Parathyroid adenoma (tissue), 2 donors: ENCODE data around the gene LRRC37B.
"Not testable (repeated sequence)": the region's sequence is repeated elsewhere in the genome, so short reads cannot be mapped to it uniquely, and the experiment has no call there.

Experiments
- H2AFZ ChIP-seq: fragments of 300-600 bp; sonication (generic); one replicate; pipeline ENCODE4 v1.7.0; 2017; ENCODE audit warnings: antibody characterized with exemption, mild to moderate bottlenecking
- H3K27ac ChIP-seq: fragments of 300-600 bp; sonication (generic); one replicate; pipeline ENCODE4 v1.7.0; 2017
- H3K27me3 ChIP-seq: fragments of 300-600 bp; sonication (generic); one replicate; pipeline ENCODE4 v1.7.0; 2017; ENCODE audit warnings: low read length; ENCODE audit not compliant: control insufficient read depth, insufficient read depth
- H3K36me3 ChIP-seq: fragments of 300-600 bp; sonication (generic); one replicate; pipeline ENCODE4 v1.7.0; 2017; ENCODE audit warnings: low read length; ENCODE audit not compliant: control insufficient read depth, insufficient read depth
- H3K4me1 ChIP-seq: fragments of 300-600 bp; sonication (generic); one replicate; pipeline ENCODE4 v1.7.0; 2017; ENCODE audit warnings: control low read depth
- H3K4me2 ChIP-seq: fragments of 300-600 bp; sonication (generic); one replicate; pipeline ENCODE4 v1.7.0; 2017; ENCODE audit warnings: low read length
- H3K4me3 ChIP-seq: fragments of 300-600 bp; sonication (generic); one replicate; pipeline ENCODE4 v1.7.0; 2017; ENCODE audit warnings: low read depth, low read length
- H3K79me2 ChIP-seq: fragments of 300-600 bp; sonication (generic); one replicate; pipeline ENCODE4 v1.7.0; 2017; ENCODE audit warnings: control low read depth
- H3K9ac ChIP-seq: fragments of 300-600 bp; sonication (generic); one replicate; pipeline ENCODE4 v1.7.0; 2017; ENCODE audit warnings: mild to moderate bottlenecking
- H3K9me3 ChIP-seq: fragments of 300-600 bp; sonication (generic); one replicate; pipeline ENCODE4 v1.7.0; 2017; ENCODE audit warnings: low read length; ENCODE audit not compliant: control insufficient read depth
- donor health status: primary hyperparathyroidism.

Gene LRRC37B

GRCh38 chr17:32054985-32055384 is 47.8 kb downstream of the LRRC37B start:
- not testable (repeated sequence) for H3K36me3 ChIP-seq, H3K4me1 ChIP-seq

GRCh38 chr17:32055425-32055824 is 48.2 kb downstream of the LRRC37B start:
- H3K4me3 ChIP-seq, H3K27ac ChIP-seq, H3K4me1 ChIP-seq, H2AFZ ChIP-seq, H3K36me3 ChIP-seq, H3K4me2 ChIP-seq, H3K9ac ChIP-seq, H3K79me2 ChIP-seq, H3K9me3 ChIP-seq, H3K27me3 ChIP-seq: not testable (repeated sequence)

More at GRCh38 chr17:32054985-32055384, 47.8 kb downstream of the LRRC37B start:
- not testable (repeated sequence) for H3K4me3 ChIP-seq, H3K27ac ChIP-seq, H2AFZ ChIP-seq, H3K4me2 ChIP-seq, H3K9ac ChIP-seq, H3K9me3 ChIP-seq, H3K79me2 ChIP-seq, H3K27me3 ChIP-seq

GRCh38 chr17:32056500-32056899 is 49.3 kb downstream of the LRRC37B start:
- H3K79me2 ChIP-seq, H3K4me2 ChIP-seq, H3K4me1 ChIP-seq, H3K27me3 ChIP-seq, H3K4me3 ChIP-seq, H2AFZ ChIP-seq, H3K27ac ChIP-seq, H3K36me3 ChIP-seq, H3K9ac ChIP-seq, H3K9me3 ChIP-seq: not testable (repeated sequence)

- not testable (repeated sequence) for H3K9ac ChIP-seq, H3K79me2 ChIP-seq, H3K27ac ChIP-seq, H2AFZ ChIP-seq, H3K36me3 ChIP-seq, H3K4me2 ChIP-seq, H3K27me3 ChIP-seq, H3K4me1 ChIP-seq, H3K9me3 ChIP-seq, H3K4me3 ChIP-seq
Measured at GRCh38 chr17:32057460-32058105, 50.4 kb downstream of the LRRC37B start.

- not testable (repeated sequence) for H3K4me2 ChIP-seq, H3K4me1 ChIP-seq, H3K79me2 ChIP-seq, H3K27ac ChIP-seq, H3K27me3 ChIP-seq, H3K9ac ChIP-seq, H3K4me3 ChIP-seq, H3K9me3 ChIP-seq, H2AFZ ChIP-seq, H3K36me3 ChIP-seq
Measured at GRCh38 chr17:32060695-32061094, 53.5 kb downstream of the LRRC37B start.

- H3K79me2 ChIP-seq, H3K4me2 ChIP-seq, H3K27me3 ChIP-seq, H3K4me3 ChIP-seq, H3K9me3 ChIP-seq, H3K36me3 ChIP-seq, H3K27ac ChIP-seq, H3K4me1 ChIP-seq, H2AFZ ChIP-seq, H3K9ac ChIP-seq: not testable (repeated sequence)
Measured at GRCh38 chr17:32061840-32062239, 54.7 kb downstream of the LRRC37B start.

GRCh38 chr17:32064091-32064490 is 56.9 kb downstream of the LRRC37B start:
- H3K9ac ChIP-seq, H2AFZ ChIP-seq, H3K4me2 ChIP-seq, H3K79me2 ChIP-seq, H3K36me3 ChIP-seq, H3K9me3 ChIP-seq, H3K4me3 ChIP-seq, H3K4me1 ChIP-seq, H3K27ac ChIP-seq, H3K27me3 ChIP-seq: not testable (repeated sequence)

GRCh38 chr17:32066123-32066680 is 59.0 kb downstream of the LRRC37B start:
- not testable (repeated sequence) for H3K9ac ChIP-seq, H3K79me2 ChIP-seq, H2AFZ ChIP-seq, H3K4me1 ChIP-seq, H3K4me2 ChIP-seq, H3K4me3 ChIP-seq, H3K36me3 ChIP-seq, H3K27ac ChIP-seq, H3K27me3 ChIP-seq, H3K9me3 ChIP-seq
